Neural cell (in vitro differentiated cells): ENCODE data around the gene NCK1. TPM values are rescaled to one million over a fixed set of nuclear protein-coding genes. Genes with fewer than 3 reads are reported as not detected.

Source experiments
- H2AFZ ChIP-seq: fragments of 200-600, 300-800 bp; sonication (generic), shearing (Covaris generic); 2 replicates; pipeline ENCODE4 v1.6.0; 2014; ENCODE audit warnings: low read depth, mild to moderate bottlenecking, antibody characterized with exemption, low read length, moderate library complexity
- H3F3A ChIP-seq: fragments of 200-600 bp; shearing (Covaris generic); 2 replicates; pipeline ENCODE4 v1.6.1; 2016; ENCODE audit warnings: mild to moderate bottlenecking, moderate library complexity, mixed read lengths, antibody characterized with exemption, low read length; ENCODE audit not compliant: insufficient read depth, poor library complexity, severe bottlenecking
- H3K27ac ChIP-seq: fragments of 200-600, 300-800 bp; sonication (generic), shearing (Covaris generic); 2 replicates; pipeline ENCODE4 v1.5.1; 2014; ENCODE audit warnings: mild to moderate bottlenecking, low read length, moderate library complexity
- H3K27me3 ChIP-seq: fragments of 300-800, 200-600 bp; sonication (generic), shearing (Covaris generic); 2 replicates; pipeline ENCODE4 v1.6.0; 2014; ENCODE audit warnings: mild to moderate bottlenecking, low read depth, low read length, moderate library complexity; ENCODE audit not compliant: insufficient read depth
- H3K36me3 ChIP-seq: fragments of 300-800, 200-600 bp; sonication (generic), shearing (Covaris generic); 2 replicates; pipeline ENCODE4 v1.5.1; 2014; ENCODE audit warnings: mild to moderate bottlenecking, antibody characterized with exemption, low read length, moderate library complexity; ENCODE audit not compliant: insufficient read depth
- H3K4me2 ChIP-seq: fragments of 300-800, 200-600 bp; sonication (generic), shearing (Covaris generic); 2 replicates; pipeline ENCODE4 v1.6.0; 2014; ENCODE audit warnings: mild to moderate bottlenecking, low read length
- H3K4me3 ChIP-seq: fragments of 300-800, 200-600 bp; sonication (generic), shearing (Covaris generic); 2 replicates; pipeline ENCODE4 v1.5.1; 2014; ENCODE audit warnings: mild to moderate bottlenecking, low read length, moderate library complexity
- H3K79me2 ChIP-seq: fragments of 200-600 bp; shearing (Covaris generic); replicated peaks from 2 replicates; pipeline ENCODE4 v1.6.0; 2014; ENCODE audit warnings: mild to moderate bottlenecking, low read length, moderate library complexity; ENCODE audit not compliant: insufficient read depth
- H3K9ac ChIP-seq: fragments of 300-800, 200-600 bp; sonication (generic), shearing (Covaris generic); 2 replicates; pipeline ENCODE4 v1.6.1; 2016; ENCODE audit warnings: mild to moderate bottlenecking, low read length, mixed read lengths
- H3K9me2 ChIP-seq: fragments of 200-600 bp; shearing (Covaris generic); 2 replicates; pipeline ENCODE4 v1.6.1; 2016; ENCODE audit warnings: mild to moderate bottlenecking, low read length, mixed read lengths; ENCODE audit not compliant: insufficient read depth
- H3K9me3 ChIP-seq: fragments of 200-600, 300-800 bp; sonication (generic), shearing (Covaris generic); 2 replicates; pipeline ENCODE4 v1.6.1; 2016; ENCODE audit warnings: mild to moderate bottlenecking, mixed run types, low read length, moderate library complexity, mixed read lengths
- H4K20me1 ChIP-seq: fragments of 200-600 bp; shearing (Covaris generic); 2 replicates; pipeline ENCODE4 v1.6.1; 2016; ENCODE audit warnings: mild to moderate bottlenecking, mixed run types; ENCODE audit not compliant: insufficient read depth
- EP300 ChIP-seq: fragments of 450-650 bp; conservative IDR thresholded peaks from 2 replicates; pipeline ENCODE4 v1.6.1; 2014; ENCODE audit warnings: antibody characterized with exemption, mild to moderate bottlenecking, moderate library complexity; ENCODE audit not compliant: poor library complexity, severe bottlenecking
- EZH2 ChIP-seq: fragments of 200-600, 300-800 bp; shearing (Covaris generic), sonication (generic); IDR thresholded peaks from 2 replicates; pipeline ENCODE4 v1.6.1; 2014; ENCODE audit warnings: antibody characterized with exemption, low read length, borderline replicate concordance, mild to moderate bottlenecking; ENCODE audit not compliant: insufficient read depth, poor library complexity, severe bottlenecking
- MXI1 ChIP-seq: fragments of 450-650 bp; conservative IDR thresholded peaks from 2 replicates; pipeline ENCODE4 v1.6.1; 2014; ENCODE audit warnings: antibody characterized with exemption, mild to moderate bottlenecking; ENCODE audit not compliant: poor library complexity, severe bottlenecking
- POLR2AphosphoS5 ChIP-seq: IDR thresholded peaks from 2 replicates; pipeline ENCODE4 v1.6.1; 2012
- RAD21 ChIP-seq: fragments of 450-650 bp; conservative IDR thresholded peaks from 2 replicates; pipeline ENCODE4 v1.6.1; 2014; ENCODE audit warnings: antibody characterized with exemption, mild to moderate bottlenecking, moderate library complexity
- SMC3 ChIP-seq: fragments of 450-650 bp; conservative IDR thresholded peaks from 2 replicates; pipeline ENCODE4 v1.6.1; 2014; ENCODE audit warnings: antibody characterized with exemption, mild to moderate bottlenecking, moderate library complexity; ENCODE audit not compliant: poor library complexity
- TAF1 ChIP-seq: IDR thresholded peaks from 2 replicates; pipeline ENCODE4 v1.6.1; 2012; ENCODE audit warnings: low read depth
- polyA plus RNA-seq: library from polyadenylated mRNA; depleted of rRNA; stranded (reverse); fragments of >200 nt; gene quantifications from 2 replicates; pipeline ENCODE4 v1.2.3, GENCODE V29; 2014
- TF ChIP-seq, protein P1 (sequence below): IDR thresholded peaks from 2 replicates; pipeline ENCODE4 v1.6.1; 2012; ENCODE audit warnings: borderline replicate concordance
- TF ChIP-seq, protein P2 (sequence below): fragments of 450-650 bp; IDR thresholded peaks from 2 replicates; pipeline ENCODE4 v1.5.1; 2014; ENCODE audit warnings: antibody characterized with exemption, mild to moderate bottlenecking, moderate library complexity; ENCODE audit not compliant: poor library complexity, severe bottlenecking

NCK1 gene
- polyA plus RNA-seq, 1 donor from 2014 or later: 21.5 TPM

DNA sequence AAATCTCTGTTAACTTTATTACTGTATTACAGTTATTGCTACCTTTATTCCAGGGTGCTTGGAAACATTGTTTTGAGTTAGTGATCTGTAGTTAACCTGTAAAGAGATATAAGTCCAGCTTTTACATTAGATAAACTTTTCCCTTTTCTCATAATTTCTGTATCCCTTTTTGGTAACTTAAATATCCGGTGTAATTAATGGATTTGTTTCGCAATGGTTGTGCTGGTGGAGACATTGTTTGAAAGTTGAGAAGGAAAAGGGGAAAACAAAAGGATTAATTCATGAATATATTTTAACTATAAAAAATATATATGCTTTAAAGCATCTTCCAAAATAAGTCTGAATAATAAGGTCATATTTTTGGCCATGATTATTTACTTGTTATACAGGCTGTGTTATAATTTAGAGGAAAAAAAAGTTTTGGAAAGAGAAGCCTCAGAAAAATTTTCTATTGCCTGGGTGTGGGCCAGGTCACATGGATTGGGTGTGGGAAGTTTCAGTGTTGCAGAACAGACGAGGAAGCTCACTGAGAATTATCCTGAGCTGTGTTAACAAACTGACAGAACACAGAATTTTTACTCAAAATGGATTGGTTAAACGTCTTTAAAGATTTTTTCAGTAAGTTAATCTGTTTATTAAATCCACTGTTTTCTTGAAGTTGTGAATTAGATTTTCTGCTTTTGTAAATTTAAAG lies 68.1 kb downstream of the NCK1 start:
- no peak overlapping the region for H2AFZ ChIP-seq
- H4K20me1 ChIP-seq: no peaks in the 10 kb centered on the region
- H3K9me3 ChIP-seq: no peaks in the 10 kb centered on the region
- no peaks in the 10 kb centered on the region for H3K36me3 ChIP-seq
- TF ChIP-seq TAF1 (no peak), EZH2 (no peak), MXI1 (no peak)
- no peak overlapping the region for H3K27ac ChIP-seq
- no peaks in the 10 kb centered on the region for H3K27me3 ChIP-seq
- H3K4me2 ChIP-seq: no peak overlapping the region
- H3K9ac ChIP-seq: no peak overlapping the region
- H3K4me3 ChIP-seq: no peak overlapping the region
- no peaks in the 10 kb centered on the region for H3F3A ChIP-seq
- peaks cover 5% of the 10 kb centered on the region for H3K79me2 ChIP-seq
- H3K9me2 ChIP-seq: no peaks in the 10 kb centered on the region

DNA sequence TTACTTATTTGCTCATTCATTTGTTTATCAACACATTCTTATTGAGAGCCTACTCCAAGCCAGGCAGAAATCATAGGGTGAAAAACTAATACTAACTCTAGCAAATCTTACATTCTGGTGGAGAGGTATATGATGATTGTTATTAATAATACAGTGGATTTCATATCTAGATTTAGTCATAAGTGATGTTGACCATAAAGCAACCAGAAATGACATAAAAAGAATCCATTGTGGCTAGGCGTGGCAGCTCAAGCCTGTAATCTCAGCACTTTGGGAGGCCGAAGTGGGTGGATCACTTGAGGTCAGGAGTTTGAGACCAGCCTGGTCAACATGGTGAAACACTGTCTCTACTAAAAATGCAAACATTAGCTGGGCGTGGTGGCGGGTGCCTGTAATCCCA lies 69.6 kb downstream of the NCK1 start:
- no peak overlapping the region for H3K27ac ChIP-seq
- H4K20me1 ChIP-seq: no peaks in the 10 kb centered on the region
- no peak overlapping the region for H3K4me3 ChIP-seq
- no peak overlapping the region for H3K4me2 ChIP-seq
- no peaks in the 10 kb centered on the region for H3K27me3 ChIP-seq
- H3F3A ChIP-seq: no peaks in the 10 kb centered on the region
- peaks cover 4% of the 10 kb centered on the region for H3K36me3 ChIP-seq
- H2AFZ ChIP-seq: no peak overlapping the region
- no peaks in the 10 kb centered on the region for H3K9me2 ChIP-seq
- TF ChIP-seq RAD21 (no peak), SMC3 (no peak), MXI1 (no peak), EZH2 (no peak), EP300 (no peak), POLR2AphosphoS5 (no peak), TAF1 (no peak)
- TF ChIP-seq, protein P1, sequence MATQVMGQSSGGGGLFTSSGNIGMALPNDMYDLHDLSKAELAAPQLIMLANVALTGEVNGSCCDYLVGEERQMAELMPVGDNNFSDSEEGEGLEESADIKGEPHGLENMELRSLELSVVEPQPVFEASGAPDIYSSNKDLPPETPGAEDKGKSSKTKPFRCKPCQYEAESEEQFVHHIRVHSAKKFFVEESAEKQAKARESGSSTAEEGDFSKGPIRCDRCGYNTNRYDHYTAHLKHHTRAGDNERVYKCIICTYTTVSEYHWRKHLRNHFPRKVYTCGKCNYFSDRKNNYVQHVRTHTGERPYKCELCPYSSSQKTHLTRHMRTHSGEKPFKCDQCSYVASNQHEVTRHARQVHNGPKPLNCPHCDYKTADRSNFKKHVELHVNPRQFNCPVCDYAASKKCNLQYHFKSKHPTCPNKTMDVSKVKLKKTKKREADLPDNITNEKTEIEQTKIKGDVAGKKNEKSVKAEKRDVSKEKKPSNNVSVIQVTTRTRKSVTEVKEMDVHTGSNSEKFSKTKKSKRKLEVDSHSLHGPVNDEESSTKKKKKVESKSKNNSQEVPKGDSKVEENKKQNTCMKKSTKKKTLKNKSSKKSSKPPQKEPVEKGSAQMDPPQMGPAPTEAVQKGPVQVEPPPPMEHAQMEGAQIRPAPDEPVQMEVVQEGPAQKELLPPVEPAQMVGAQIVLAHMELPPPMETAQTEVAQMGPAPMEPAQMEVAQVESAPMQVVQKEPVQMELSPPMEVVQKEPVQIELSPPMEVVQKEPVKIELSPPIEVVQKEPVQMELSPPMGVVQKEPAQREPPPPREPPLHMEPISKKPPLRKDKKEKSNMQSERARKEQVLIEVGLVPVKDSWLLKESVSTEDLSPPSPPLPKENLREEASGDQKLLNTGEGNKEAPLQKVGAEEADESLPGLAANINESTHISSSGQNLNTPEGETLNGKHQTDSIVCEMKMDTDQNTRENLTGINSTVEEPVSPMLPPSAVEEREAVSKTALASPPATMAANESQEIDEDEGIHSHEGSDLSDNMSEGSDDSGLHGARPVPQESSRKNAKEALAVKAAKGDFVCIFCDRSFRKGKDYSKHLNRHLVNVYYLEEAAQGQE: no peak
- TF ChIP-seq, protein P2, sequence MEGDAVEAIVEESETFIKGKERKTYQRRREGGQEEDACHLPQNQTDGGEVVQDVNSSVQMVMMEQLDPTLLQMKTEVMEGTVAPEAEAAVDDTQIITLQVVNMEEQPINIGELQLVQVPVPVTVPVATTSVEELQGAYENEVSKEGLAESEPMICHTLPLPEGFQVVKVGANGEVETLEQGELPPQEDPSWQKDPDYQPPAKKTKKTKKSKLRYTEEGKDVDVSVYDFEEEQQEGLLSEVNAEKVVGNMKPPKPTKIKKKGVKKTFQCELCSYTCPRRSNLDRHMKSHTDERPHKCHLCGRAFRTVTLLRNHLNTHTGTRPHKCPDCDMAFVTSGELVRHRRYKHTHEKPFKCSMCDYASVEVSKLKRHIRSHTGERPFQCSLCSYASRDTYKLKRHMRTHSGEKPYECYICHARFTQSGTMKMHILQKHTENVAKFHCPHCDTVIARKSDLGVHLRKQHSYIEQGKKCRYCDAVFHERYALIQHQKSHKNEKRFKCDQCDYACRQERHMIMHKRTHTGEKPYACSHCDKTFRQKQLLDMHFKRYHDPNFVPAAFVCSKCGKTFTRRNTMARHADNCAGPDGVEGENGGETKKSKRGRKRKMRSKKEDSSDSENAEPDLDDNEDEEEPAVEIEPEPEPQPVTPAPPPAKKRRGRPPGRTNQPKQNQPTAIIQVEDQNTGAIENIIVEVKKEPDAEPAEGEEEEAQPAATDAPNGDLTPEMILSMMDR: no peak
- no peaks in the 10 kb centered on the region for H3K9me3 ChIP-seq
- no peak overlapping the region for H3K9ac ChIP-seq
- peaks cover 3% of the 10 kb centered on the region for H3K79me2 ChIP-seq
